ENCODE measurements around the gene CCL26.

Gene CCL26

DNA sequence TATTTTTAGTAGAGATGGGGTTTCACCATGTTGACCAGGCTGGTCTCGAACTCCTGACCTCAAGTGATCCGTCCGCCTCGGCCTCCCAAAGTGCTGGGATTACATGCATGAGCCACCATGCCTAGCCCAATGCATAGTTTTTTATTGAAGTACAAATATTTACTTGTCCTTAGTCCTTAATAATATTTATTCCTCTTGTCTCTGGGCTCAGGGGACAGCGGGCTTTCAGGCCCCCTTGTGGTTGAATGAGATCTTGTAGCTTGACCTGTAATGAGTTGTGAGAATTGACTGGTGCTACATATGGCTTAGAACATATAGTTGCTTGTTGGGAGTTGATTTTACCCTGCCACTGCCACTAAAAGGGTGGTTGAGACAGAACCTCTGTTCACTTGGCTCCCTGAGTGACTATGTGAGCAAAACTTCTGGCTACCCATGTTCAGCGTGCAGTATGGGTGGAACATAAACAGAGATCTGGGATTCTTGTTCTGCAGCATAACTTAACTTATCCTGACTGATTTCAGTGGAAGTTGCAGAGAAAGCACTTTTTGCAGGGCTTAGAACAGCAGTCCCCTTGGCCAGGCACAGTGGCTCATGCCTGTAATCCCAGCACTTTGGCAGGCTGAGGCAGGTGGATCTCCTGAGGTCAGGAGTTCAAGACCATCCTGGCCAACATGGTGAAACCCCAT is 14.9 kb downstream of the CCL26 start:
- in situ Hi-C loops (cut with HindIII; ENCODE audit: low sequenced_read_pairs) = no loop called here
- H3K4me3 ChIP-seq (ENCODE audit: low read depth, low read length) = no peak overlapping the region
- TF ChIP-seq, protein P1, sequence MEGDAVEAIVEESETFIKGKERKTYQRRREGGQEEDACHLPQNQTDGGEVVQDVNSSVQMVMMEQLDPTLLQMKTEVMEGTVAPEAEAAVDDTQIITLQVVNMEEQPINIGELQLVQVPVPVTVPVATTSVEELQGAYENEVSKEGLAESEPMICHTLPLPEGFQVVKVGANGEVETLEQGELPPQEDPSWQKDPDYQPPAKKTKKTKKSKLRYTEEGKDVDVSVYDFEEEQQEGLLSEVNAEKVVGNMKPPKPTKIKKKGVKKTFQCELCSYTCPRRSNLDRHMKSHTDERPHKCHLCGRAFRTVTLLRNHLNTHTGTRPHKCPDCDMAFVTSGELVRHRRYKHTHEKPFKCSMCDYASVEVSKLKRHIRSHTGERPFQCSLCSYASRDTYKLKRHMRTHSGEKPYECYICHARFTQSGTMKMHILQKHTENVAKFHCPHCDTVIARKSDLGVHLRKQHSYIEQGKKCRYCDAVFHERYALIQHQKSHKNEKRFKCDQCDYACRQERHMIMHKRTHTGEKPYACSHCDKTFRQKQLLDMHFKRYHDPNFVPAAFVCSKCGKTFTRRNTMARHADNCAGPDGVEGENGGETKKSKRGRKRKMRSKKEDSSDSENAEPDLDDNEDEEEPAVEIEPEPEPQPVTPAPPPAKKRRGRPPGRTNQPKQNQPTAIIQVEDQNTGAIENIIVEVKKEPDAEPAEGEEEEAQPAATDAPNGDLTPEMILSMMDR (IDR thresholded peaks at IDR 0.05; ENCODE audit: low read depth, low read length) = peak; percentile 58
- peak; percentile 49 for DNase-seq (ENCODE audit: low read depth, low spot score)

DNA sequence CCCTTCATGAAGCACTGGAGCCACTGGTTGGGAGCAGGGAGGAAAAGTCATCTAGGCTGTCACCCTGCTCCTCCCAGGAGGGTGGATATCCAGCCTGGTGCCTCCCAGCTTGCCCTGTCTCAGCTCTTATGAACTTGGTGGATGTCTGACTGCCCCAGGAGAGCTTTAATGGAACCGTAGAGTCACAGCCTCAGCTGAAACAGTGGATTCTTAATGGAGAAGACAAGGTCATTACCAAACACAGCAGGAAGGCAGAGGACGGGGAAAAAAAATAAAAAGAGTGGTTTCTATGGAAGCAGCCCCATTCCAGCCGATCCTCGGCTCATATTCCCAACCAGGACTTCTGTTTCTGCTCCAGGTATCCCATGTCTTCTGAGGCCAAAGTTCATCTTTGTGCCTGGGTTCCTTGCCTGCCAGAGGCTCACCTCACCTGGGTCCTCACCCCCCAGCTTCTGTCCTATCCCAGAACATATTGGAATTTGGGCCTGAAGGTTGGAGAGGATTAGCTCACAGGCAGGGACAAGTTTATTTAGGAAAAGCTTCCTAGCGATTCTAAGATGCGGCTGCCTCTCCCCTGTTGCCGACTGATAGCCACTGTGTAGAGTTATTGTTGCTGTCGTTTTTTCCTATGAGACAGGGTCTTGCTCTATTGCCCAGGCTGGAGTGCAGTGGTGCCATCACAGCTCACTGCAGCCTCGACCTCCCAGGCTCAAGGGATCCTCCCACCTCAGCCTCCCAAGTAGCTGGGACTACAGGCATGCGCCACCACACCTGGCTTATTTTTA is 15.6 kb downstream of the CCL26 start:
- DNase-seq (ENCODE audit: low read depth, low spot score) = no peak
- in situ Hi-C loops (cut with HindIII; ENCODE audit: low sequenced_read_pairs) = no loop called here
- TF ChIP-seq, protein P1 (IDR thresholded peaks at IDR 0.05; ENCODE audit: low read depth, low read length) = no peak
- no peak overlapping the region for H3K4me3 ChIP-seq (ENCODE audit: low read depth, low read length)

DNA sequence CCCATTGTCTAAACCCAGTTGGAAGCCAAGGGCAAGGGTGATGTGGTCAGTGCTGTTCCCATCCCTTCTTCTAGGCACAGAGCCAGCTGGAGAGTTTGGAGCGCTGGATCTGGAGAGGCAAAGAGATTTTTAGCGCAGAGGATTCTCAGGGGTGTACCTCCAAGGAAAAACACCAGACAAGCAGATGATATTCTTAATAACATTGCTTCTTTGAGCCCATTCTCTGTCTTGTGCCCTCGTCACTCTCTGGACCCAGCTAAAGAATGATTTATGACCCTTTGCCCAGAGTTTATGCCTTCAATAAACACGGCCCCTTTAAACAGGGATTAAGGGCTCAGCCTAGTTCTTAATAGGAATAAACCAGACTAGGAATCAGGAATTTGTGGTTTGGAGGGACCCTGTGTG is 28.6 kb downstream of the CCL26 start:
- in situ Hi-C loops (cut with HindIII; ENCODE audit: low sequenced_read_pairs) = no loop called here
- TF ChIP-seq, protein P1 (IDR thresholded peaks at IDR 0.05; ENCODE audit: low read depth, low read length) = no peak
- H3K4me3 ChIP-seq (ENCODE audit: low read depth, low read length) = no peak overlapping the region
- DNase-seq (ENCODE audit: low read depth, low spot score) = no peak

DNA sequence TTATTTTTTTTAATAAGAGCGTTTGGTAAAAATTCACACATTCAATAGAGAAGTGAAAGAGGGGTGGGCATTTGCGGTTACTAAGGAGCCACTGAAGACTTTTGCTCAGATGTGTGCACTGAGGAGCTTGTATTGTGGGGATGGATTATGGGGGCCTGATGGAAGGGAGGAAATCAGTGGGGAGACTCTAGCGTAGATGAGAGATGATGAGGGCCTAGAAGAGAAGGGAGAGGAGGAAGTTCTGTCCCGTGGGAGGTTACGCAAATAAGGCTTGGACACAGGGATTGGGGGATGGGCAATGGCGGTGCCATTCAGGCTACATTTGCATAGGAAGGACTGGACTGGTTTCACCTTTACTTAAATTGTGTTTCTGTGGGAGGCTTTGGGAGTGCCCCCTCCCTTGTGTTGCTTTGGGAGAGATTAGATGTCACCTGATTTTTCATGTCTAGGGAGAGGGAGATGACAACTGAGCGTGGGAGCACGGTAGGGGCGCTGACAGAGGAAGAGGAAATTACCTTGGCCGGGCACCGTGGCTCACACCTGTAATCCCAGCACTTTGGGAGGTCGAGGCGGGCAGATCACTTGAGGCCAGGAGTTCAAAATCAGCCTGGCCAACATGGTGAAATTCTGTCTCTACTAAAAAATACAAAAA is 31.0 kb downstream of the CCL26 start:
- no peak overlapping the region for H3K4me3 ChIP-seq (ENCODE audit: low read depth, low read length)
- in situ Hi-C loops (cut with HindIII; ENCODE audit: low sequenced_read_pairs) = no loop called here
- no peak for DNase-seq (ENCODE audit: low read depth, low spot score)
- TF ChIP-seq, protein P1 (IDR thresholded peaks at IDR 0.05; ENCODE audit: low read depth, low read length) = no peak

DNA sequence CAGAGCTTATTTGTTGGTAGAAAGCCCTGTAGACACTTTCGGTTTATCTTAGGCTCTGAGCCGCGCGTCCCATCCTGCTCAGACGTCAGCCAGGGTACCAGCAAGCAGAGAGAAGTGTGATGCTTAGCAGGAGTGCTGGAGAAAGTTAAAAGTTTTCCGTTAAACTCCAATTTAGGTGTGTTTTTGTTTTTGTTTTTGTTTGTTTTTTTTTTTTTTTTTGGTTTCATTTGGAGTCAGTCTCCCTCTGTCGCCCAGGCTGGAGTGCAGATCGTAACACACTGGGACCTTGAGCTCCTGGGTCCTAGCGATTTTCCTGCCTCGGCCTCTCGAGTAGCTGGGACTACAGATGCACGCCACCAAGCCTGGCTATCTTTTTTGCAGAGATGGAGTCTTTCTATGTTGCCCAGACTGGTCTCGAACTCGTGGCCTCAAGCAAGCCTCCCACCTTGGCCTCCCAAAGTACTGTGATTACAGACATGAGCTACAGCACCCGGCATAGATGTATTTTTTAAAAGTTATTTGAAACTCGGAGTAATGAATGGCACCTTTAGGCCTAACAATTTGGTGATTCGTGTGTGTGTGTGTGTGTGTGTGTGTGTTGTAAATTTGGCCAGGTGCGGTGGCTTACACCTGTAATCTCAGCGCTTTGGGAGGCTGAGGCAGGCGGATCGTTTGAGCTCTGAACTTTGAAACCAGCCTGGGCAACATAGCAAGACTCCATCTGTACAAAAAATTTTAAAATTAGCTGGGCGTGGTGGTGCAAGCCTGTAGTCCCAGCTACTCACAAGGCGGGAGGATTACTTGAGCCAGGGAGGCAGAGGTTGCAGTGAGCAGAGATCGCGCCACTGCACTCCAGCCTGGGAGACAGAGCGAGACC is 32.0 kb downstream of the CCL26 start:
- TF ChIP-seq, protein P1 (IDR thresholded peaks at IDR 0.05; ENCODE audit: low read depth, low read length) = no peak
- DNase-seq (ENCODE audit: low read depth, low spot score) = peak; percentile 77
- peak overlapping the region; percentile 63 for H3K4me3 ChIP-seq (ENCODE audit: low read depth, low read length)
- in situ Hi-C loops (cut with HindIII; ENCODE audit: low sequenced_read_pairs) = no loop called here
